Left colon (tissue), 2 donors: Measurements from ENCODE around the gene MS4A8. TPM values are rescaled to one million over a fixed set of nuclear protein-coding genes. Genes with fewer than 3 reads are reported as not detected.
"Not testable (repeated sequence)": the region's sequence is repeated elsewhere in the genome, so short reads cannot be mapped to it uniquely, and the experiment has no call there.

Source experiments
- ATAC-seq: fragments of 200-7000 bp; cut with Tn5 transposase; one replicate; pipeline ENCODE4 v1.9.1; 2020; ENCODE audit warnings: mild to moderate bottlenecking, moderate library complexity
- DNase-seq, 2 donors: peaks; one replicate each; pipeline ENCODE4 v3.0.0-alpha.2; 2020
- intact Hi-C, 2 donors: fragments of 100-400 bp; cut with DNase I in 1 of 2; cut with micrococcal nuclease in 1 of 2; formaldehyde crosslinking; loops; one replicate each; pipeline versions ENCODE4 v1.11.2 to v1.14.0; 2022; cut with DNase I, micrococcal nuclease
- total RNA-seq, 2 donors: library from RNA; stranded (reverse); fragmentation: NEBNext Ultra II Directional; extraction: Animal tissue kit (Norgen Biotek cat#: 25700); gene quantifications; one replicate each; pipeline ENCODE4 v1.2.1, GENCODE V29; 2021
- donor health status: DM: no; HTN: no; CAD: no.
- donor health status: DM: yes; HTN: yes; CAD: no.

MS4A8 gene
- total RNA-seq, 2 donors from 2014 or later: 25.0 to 51.0 TPM

- DNase-seq, intact Hi-C loops, ATAC-seq: not testable (repeated sequence)
These were observed 59.3 kb downstream of the MS4A8 start for GRCh38 chr11:60758671-60759070.

GRCh38 chr11:60759438-60760225 is 60.2 kb downstream of the MS4A8 start:
- DNase-seq, intact Hi-C loops, ATAC-seq: not testable (repeated sequence)

GRCh38 chr11:60761436-60762190 is 62.2 kb downstream of the MS4A8 start:
- DNase-seq: no peak
- intact Hi-C loops: no loop called here
- no peak for ATAC-seq

- ATAC-seq (peak; percentile 42), DNase-seq (no peak)
- intact Hi-C loops: no loop called here
These were observed 63.7 kb downstream of the MS4A8 start for GRCh38 chr11:60762851-60763691.

GRCh38 chr11:60763692-60764369 is 64.4 kb downstream of the MS4A8 start:
- intact Hi-C loops: no loop called here
- ATAC-seq: no peak
- DNase-seq: no peak

GRCh38 chr11:60764879-60765278 is 65.5 kb downstream of the MS4A8 start:
- ATAC-seq: no peak
- intact Hi-C loops: no loop called here
- no peak for DNase-seq

GRCh38 chr11:60765355-60765754 is 65.9 kb downstream of the MS4A8 start:
- DNase-seq (no peak), ATAC-seq (no peak)
- intact Hi-C loops: no loop called here

Other genes starting within 250 kb of the MS4A8 start
- 1 to 10 TPM; 1.6 to 3.1 TPM for gene MS4A1, start 243.8 kb upstream of the MS4A8 start, total RNA-seq
- gene MS4A12, start 206.8 kb upstream of the MS4A8 start, total RNA-seq: 100 to 1,000 TPM; 591 to 666 TPM
- not detected for gene MS4A13, start 184.2 kb upstream of the MS4A8 start, total RNA-seq
- gene MS4A18, start 25.1 kb downstream of the MS4A8 start, total RNA-seq: not detected
- gene MS4A15, start 57.3 kb downstream of the MS4A8 start, total RNA-seq: not detected
- gene MS4A10, start 85.7 kb downstream of the MS4A8 start, total RNA-seq: 1 to 10 TPM in 1 of 2 donors, under 1 TPM in 1; 0.12 to 1.1 TPM
- 10 to 100 TPM in 1 of 2 donors, 1 to 10 TPM in 1; 7.3 to 14.4 TPM for gene CCDC86, start 142.5 kb downstream of the MS4A8 start, total RNA-seq
- 1 to 10 TPM; 4.6 to 6.4 TPM for gene PTGDR2, start 156.3 kb downstream of the MS4A8 start, total RNA-seq
- under 1 TPM in 1 of 2 donors, not detected in 1; 0.17 TPM for gene ZP1, start 167.9 kb downstream of the MS4A8 start, total RNA-seq
- 10 to 100 TPM; 55.8 to 58.8 TPM for gene PRPF19, start 207.0 kb downstream of the MS4A8 start, total RNA-seq
- 10 to 100 TPM; 32.0 to 39.7 TPM for gene TMEM109, start 214.5 kb downstream of the MS4A8 start, total RNA-seq
- 1 to 10 TPM; 7.8 to 9.2 TPM for gene TMEM132A, start 224.8 kb downstream of the MS4A8 start, total RNA-seq